ENCODE results near the gene RCAN1.
"Not testable (repeated sequence)": the region's sequence is repeated elsewhere in the genome, so short reads cannot be mapped to it uniquely, and the experiment has no call there.

The RCAN1 gene

DNA sequence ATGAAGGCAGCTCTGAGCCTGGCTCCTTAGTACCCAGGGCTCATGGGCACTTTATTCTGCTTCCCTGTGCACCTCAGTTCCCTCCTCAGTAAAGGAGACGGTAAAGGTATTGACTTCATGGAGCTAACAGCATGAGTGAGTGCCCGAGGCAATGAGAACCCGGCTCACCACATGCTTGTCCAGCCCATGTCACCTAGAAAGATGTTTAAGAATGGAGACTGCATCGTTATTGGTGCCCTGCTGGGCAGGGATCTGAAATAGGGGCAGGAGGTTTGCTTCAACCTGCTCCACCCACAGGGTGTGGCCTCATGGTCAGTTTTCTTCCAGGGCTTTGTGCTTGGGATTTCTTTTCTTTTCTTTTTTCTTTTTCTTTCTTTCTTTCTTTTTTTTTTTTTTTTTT is 95.9 kb downstream of the RCAN1 start:
- no peak for DNase-seq (ENCODE audit: low read depth in 2 of 2, low spot score in 1 of 2)

DNA sequence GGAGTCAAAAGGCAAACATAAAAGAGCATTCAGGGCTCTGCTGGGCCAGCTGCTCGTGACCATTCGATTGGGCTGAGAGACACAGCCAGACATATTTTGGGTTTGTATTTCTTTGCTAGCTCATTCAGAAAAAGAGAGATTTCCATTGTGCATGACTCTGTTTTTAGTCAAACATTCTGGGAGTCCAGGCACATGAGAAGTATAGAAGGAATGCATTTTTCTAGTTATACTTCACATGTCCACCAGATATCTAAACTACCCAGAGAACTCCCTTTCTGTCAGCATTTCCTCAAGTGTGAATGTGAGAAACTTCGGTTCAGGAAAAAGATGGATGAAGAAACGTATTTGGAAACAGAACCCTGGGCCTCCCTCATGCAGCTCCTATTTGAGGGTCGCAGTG is 96.6 kb downstream of the RCAN1 start:
- DNase-seq (ENCODE audit: low read depth in 2 of 2, low spot score in 1 of 2), result no peak

DNA sequence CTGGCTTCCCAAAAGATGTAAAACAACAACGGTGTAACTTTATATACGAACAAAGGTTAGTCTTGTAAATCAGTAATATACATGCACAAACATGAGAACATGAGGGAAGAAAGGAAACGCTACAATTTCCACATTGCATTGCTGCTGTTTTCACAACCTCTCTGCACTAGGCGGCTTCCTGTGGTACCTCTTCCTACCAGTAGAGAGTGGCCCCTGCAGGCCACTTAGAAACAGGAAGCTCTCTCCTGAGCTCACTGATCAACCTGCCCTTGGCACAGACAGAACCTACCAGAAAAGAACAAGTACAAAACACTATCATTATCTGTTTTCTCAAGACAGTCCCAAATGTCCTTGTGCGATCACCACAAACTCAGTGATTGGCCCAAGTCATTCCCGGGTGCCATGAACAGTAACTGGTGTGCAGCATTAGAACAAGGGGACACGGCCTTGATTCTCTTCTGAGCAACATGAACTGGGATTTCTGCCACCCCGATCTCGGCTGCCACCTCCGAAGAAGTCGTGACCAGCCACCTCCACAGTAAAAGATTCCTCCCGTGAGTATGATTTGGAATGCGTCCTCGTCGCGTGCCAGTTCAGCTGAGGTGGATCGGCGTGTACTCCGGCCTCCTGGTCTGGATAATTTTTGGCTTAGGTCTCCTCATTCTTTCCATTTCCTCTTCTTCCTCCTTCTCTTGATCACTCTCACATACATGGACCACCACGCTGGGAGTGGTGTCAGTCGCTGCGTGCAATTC is 97.2 kb downstream of the RCAN1 start:
- DNase-seq (ENCODE audit: low read depth in 2 of 2, low spot score in 1 of 2), result no peak

DNA sequence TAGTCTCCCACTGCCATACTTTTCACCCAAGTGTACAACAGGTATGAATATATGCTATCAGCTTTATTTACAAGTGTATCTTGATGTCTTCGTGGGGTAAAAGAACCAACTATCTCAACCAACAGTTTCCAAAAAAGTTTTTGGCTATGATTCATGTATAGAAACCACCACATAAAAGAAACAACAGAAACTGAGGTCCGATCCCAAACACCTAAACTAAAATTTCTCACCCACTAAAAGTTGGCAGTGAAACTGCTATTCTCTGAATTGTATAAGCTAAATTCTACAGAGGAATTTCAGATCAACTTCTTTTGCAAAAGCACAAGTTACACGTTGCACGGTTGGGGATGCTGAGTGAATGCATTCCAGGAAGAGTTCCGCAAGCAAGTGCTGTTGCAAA is 97.9 kb downstream of the RCAN1 start:
- DNase-seq (ENCODE audit: low read depth in 2 of 2, low spot score in 1 of 2), result no peak

DNA sequence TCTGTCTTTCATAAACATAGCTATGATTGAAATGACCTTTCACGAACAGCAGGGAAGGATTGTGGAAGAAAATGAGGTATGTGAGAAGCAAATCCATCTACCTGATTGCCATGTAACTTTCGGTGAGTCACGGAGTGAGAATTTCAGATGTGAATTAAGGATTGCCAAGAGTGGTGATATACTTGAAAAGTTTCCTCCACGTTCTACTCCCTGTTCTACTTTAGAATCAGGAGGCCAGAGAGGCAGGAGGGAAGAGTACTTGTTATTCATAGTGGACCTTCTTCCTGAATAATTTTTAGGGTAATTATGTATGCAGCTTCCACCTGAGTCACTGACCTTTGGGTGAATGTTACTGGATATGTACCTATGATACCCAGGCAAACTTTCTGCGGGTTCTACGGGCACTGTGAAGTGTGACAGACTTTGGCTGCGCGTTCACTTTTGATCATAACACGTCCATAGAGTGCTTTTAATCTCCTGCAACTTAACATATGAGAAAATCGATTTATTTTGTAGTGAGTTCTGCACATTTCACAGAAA is 100.3 kb downstream of the RCAN1 start:
- no peak for DNase-seq (ENCODE audit: low read depth in 2 of 2, low spot score in 1 of 2)

DNA sequence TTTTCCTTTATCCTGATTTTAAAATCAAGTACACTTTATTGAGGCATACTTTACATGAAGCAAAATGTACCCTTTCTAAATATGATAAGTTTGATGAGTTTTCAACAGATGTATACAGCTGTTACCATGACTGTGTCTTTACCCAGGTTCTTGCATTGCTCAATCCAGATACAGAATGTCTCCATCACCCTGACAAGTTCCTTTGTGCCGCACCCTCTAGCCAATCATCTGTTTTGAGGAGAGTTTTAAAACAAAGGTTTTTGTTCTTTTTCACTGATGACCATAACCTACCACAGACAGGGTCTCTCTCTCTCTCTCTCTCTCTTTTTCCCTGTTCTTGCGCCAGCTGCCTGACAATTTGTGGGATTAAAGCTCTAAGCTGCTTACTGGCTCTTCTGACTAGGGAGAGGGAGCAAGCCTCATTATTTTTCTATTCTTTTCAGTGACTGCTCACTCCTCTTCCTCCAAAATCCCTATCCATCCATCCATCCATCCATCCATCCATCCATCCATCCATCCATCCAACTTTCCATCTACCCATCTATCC is 101.7 kb downstream of the RCAN1 start:
- no peak for DNase-seq (ENCODE audit: low read depth in 2 of 2, low spot score in 1 of 2)

DNA sequence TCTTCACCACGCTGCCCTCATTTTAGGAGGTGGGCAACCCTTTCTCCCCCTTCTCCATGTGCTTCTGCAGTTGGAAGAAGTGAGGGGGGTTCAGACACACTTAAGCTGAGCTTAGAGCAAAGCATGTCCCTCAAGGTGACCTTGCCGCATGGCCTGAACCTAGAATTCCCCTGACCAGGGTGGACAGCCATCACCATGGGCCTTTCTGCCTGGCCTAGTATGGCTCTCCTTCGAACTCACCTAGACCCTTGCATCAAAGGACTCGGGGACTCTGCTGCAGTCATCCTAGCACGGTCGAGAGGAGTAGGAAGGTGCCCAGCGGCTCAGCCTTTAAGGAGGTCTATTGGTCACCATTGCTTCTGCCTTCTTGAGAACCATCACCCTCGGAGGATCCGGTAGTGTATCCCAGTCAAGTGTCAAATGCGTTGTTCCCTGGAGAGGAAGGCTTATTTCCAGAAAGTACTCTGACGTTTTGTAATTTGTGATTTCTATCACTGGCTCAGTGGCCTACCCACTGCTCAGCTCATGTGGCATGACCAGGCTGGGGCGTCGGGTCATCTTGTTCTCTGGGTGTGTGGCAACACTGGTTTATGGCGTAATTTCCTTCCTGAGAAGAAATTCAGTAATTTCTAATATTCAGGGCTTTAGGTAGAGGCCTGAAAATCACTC is 103.0 kb downstream of the RCAN1 start, which contains the start of gene KCNE1:
KCNE1 (minus strand) TSS at position 424 of the 669 bp plus-strand sequence. CDS start 62,576 bp downstream, outside the sequence.
- no peak for DNase-seq (ENCODE audit: low read depth in 2 of 2, low spot score in 1 of 2)

DNA sequence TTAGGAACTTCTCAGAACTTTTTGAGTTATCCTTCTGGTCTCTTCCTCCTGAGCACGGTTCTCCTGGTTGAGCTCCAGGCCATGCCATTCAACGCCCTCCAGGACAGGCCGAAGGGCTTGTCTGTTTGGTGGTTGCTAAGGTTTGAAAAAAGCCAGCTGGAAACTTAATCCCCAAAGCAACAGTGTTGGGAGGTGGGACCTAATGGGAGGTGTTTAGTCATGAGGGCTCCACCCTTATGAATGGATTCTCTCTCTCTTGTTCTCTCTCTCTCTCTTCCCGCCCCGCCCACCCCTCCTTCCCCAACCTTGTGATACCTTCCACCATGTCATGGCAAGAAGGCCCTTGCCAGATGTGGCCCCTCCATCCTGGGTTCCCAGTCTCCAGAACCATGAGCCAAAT is 103.7 kb downstream of the RCAN1 start:
- no peak for DNase-seq (ENCODE audit: low read depth in 2 of 2, low spot score in 1 of 2)

DNA sequence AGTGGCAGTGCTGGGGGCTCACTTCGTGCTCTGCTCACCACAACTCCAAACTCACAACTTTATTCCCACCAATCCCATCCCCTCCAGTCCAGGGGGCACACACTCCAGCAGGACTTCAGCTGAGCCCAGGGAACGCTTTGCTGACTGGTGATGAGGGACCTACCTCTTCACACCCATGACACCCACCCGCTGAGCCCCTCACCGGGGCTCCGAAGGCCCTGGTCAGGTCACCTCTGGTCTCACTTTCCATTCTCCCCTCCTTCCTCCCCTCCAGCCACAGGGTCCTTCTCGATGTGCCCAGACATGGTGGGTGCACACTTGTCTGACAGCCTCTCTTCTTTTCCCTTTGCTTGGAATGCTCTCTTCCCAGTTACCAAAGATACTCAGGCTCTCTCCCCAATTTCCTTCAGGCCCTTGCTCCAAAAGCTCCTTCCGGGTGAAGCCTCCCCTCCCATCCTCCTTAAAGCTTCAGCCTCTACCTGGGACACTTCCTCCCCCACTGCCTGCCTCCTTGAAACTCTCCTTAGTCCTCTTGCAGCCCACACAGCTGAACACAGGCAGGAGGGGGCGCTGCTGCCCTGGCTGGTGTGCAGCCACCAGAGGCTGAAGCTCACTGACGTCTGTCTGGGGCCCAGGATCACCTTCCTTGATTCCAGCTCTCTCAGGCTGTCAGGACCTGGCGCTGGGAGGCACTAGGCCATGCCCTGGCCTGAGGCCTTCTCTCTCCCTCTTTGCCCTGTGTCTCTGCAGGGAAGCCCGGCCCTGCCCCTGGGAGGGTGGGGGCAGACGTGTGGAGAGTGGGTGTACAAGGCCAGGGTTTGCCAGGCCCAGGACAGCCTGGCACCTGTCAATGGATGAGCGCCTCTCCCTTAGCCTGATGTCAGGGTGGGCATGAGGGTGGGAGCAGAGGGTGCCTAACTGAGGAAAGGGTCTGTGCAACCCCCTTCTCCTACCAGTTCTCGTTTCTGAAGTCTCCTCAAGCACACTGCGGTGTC is 104.5 kb downstream of the RCAN1 start:
- DNase-seq (ENCODE audit: low read depth in 2 of 2, low spot score in 1 of 2), result no peak

DNA sequence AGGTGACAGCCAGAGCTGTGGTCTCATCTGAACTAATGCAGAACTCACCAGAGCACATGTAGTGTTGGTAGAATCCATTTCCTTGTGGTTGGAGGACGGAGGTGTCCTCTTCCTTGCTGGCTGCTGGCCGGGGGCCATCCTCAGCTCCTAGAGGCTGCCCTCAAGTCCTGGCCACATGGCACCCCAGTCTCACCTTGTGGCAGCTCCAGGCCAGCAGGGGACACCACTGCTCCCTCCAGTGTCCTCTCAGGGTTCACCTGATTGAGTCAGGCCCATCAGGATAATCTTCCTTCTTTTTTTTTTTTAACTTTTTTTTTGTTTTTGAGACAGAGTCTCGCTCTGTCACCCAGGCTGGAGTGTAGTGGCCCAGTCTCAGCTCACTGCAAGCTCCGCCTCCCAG is 105.8 kb downstream of the RCAN1 start:
- no peak for DNase-seq (ENCODE audit: low read depth in 2 of 2, low spot score in 1 of 2)

DNA sequence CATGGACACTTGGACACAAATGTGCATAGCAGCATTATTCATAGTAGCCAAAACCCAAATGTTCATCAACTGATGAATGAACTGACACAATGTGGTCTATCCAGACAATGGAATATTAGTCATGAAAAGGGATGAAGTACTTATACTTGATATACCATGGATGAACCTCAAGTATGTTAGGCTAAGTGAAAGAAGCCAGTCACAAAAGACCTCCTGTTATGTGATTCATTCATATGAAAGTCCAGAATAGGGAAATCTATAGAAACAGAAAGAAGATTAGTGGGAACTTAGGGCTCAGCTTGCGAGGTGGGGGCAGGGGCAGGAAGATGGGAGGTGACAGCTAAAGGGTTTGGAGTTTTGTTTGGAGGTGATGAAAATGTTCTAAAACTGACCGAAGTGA is 110.3 kb downstream of the RCAN1 start:
- DNase-seq (ENCODE audit: low read depth in 2 of 2, low spot score in 1 of 2), result no peak

DNA sequence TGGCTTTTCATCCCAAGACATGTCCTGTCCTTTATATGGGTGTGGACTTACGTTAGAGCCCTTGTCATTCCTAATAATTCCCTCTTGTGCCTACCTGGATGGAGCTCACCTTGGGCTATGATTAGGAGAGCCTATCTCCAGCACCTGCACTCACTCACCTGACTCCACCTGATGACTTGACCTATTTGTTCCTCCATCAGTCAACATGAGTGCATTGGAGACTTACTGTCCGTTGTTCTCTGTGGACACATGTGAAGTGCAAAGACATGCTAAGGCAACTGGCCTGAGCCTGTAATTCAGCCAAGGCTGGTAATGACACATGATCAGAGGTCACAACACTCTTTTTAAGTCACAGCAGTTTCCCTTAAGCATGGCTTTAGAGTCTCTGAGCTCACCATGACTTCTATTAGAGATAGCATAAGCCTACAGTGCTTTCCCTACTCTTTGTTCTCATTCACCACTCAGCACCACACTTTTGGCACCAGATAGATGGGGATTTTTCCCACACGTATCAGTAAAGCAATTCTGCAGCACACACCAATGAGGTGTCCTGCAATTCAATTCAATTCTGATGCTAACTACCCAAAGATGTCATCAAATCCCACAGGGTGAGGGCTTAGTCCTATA is 112.3 kb downstream of the RCAN1 start:
- no peak for DNase-seq (ENCODE audit: low read depth in 2 of 2, low spot score in 1 of 2)

DNA sequence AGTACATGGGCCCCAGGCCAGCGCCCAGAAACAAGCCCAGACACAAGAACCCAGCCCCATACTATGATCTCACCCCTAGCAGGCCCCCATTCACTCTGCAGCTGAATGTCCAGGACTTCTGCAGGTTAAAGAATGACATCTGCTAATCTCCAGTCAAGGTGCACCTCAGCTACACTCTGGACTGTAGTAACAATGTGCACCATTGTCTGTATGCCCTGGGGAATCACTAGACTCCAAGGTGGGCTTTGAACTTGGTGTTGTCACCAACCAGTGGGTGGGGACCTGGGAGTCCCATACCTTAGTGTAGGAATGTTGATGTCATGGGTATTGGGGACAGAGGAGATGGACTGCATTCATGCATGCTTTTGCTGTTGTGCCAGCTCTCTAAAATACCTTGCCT is 113.2 kb downstream of the RCAN1 start:
- DNase-seq (ENCODE audit: low read depth in 2 of 2, low spot score in 1 of 2), result no peak

DNA sequence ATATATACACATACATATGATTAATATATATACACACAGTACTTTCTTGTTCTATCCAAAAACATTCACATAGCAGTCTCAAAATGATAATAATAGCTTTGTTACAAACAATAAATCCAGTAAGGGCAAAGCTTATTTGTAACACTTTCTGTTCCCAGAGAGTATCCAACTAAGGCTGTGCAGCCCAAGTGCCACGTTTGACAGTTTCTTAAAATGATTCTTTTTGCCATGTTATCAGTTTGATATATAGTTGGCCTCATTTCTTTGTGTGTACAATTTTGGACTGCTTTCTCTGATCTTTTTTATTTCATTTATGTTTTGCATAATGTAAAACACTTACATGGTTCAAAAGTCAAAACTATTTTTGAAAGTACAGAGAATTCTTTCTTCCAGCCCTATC is 114.7 kb downstream of the RCAN1 start:
- DNase-seq (ENCODE audit: low read depth in 2 of 2, low spot score in 1 of 2), result no peak

DNA sequence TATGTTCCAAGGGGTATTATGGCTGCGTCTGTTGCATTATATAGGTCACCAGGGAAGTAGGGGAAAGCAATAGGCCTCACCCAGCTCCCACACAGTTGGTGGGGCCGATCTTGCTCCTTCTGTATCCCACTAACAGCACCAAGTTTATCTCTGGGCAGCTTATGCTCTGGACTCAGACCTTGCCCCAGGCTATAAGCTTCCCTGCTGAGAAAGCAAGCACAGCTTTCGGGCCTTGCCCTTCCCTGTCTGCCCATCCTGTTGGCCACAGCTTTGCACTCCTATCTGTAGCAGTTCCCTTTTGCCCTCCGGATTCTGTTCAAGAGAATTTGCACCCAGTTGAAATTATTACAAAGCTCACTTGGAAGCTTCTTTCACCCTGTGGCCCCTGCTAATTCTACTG is 115.8 kb downstream of the RCAN1 start:
- DNase-seq (ENCODE audit: low read depth in 2 of 2, low spot score in 1 of 2), result no peak

DNA sequence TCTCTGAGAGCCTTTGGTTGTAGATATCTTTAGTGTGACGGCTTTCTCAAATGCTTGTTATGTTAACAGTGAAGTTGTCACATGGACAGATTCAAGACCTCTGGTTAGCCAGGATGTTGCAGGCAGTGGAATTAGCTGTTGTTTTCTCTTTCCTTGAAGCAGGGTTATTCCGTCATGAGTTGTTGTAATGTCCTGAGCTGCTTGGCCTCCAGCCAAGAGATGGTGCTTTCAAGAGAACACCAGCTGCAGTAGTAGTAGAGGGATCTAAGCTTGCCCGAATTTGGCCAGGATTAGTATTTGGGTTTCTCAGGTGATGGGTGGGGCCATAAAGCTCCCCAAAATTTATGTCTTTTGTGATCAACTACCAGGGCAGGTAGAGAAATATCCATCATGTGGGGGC is 116.3 kb downstream of the RCAN1 start:
- no peak for DNase-seq (ENCODE audit: low read depth in 2 of 2, low spot score in 1 of 2)

DNA sequence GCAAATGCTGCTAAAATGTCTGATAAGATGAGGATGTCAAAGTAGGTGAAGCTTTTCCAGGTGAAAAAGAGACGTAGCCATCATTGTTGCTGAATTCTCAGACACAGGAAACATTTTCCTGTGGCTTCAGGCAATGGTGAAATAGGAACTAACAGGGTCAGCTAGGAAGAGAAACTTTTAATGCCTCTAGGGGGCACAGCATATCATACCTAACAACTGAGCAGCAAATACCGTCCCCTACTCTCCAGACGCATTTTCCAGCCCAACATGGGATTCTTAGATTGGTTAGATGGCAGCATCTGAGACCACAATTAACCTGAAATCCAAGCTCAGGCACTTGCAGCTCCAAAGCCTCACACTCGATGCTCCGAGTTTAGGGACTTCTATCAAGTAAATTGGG is 131.1 kb downstream of the RCAN1 start:
- DNase-seq (ENCODE audit: low read depth in 2 of 2, low spot score in 1 of 2), result not testable (repeated sequence)

DNA sequence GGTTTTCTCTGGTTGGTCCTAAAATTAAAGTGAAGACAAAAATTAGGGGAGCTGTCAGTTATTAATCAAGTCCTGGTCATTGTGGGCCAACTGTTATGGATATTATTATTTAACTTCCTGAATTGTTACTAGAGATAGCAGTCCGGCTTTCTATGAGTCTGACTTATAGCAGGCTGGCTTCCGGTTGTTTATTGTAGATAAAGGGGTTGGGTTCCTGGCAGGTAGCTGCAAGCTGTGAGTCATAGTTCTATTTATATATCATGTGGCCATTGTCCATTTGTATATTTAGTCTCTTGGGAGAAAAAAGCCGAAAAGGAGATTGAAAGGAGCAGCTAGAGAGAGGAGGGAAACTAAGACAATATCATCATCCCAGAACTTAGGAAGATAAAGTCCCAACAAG is 131.5 kb downstream of the RCAN1 start:
- DNase-seq (ENCODE audit: low read depth in 2 of 2, low spot score in 1 of 2), result not testable (repeated sequence)

DNA sequence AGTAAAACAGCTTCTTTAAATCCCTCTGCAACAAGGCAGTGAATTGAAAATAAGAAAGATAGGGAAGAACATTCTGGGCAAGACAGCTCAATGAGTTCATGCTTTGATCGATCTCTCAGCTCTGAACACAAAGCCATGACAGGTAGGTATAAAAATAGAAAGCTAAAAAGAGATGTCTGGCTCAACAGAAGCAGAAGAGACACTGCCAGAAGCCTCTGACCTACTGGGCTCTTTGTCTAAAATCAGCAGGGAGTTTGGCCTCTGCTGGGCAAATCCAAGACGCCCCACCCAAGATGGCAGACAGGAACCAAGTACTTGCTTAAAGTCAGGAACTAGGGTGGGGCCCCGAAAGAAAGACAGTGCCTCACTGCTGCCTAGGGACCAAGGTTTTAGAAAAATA is 147.6 kb downstream of the RCAN1 start:
- DNase-seq (ENCODE audit: low read depth in 2 of 2, low spot score in 1 of 2), result not testable (repeated sequence)

Data from stimulated activated CD8-positive, alpha-beta memory T cell treated with anti-CD3 and anti-CD28 coated beads, Interleukin-4, amount 100 ng/mL, for 4 hours (primary cell).